SK-N-MC (cell line): ENCODE results near the gene AK3.

Experiments used
- EZH2 ChIP-seq: fragments of 200-600 bp; sonication (generic); IDR thresholded peaks from one replicate; pipeline ENCODE4 v1.6.1; 2017; ENCODE audit warnings: antibody characterized with exemption
- POLR2AphosphoS5 ChIP-seq: IDR thresholded peaks from 2 replicates; pipeline ENCODE4 v1.6.1; 2012; ENCODE audit warnings: mild to moderate bottlenecking, low read depth, low read length, borderline replicate concordance

DNA sequence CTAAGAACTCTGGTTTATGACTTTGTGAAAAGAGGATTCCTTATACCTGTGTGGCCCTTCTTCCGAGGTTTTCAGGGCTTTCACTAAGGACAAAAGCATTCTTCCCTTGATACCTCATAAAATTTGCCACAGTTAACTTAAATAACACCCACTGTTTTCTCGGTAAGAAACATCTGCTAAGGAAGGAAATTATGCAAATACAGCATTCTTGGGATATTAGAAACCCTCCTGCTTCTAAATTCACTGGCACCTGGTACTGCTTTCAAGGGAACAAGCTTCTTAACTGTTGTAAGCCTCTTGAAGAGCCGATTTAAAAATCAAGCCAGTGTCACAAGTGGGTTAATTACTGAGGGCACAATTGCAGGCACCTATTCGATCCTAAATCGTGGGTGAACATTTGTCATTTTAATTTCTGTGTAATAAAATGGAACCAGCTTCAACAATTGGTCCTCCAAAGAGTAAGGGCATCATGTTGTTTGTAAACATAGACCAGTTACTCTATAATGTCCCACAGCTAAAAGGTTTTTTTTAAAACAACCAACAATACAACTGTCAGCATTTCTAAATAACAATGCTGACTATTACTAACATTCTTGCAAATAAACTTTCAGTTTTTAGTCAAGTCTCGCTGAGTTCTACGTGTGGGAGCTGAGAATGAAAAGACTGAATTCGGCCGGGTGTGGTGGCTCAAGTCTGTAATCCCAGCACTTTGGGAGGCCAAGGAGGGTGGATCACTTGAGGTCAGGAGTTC lies 26.6 kb downstream of the AK3 start:
- TF ChIP-seq EZH2, result no peak
- TF ChIP-seq POLR2AphosphoS5, result no peak
